Measurements from ENCODE around the gene DNAH12. TPM values are rescaled to one million over a fixed set of nuclear protein-coding genes. Genes with fewer than 3 reads are reported as not detected.

DNAH12 gene
- total RNA-seq, 6 experiments from 2014 or later: under 0.01 to 0.29 (median 0.18) TPM; not detected in 1

GRCh38 chr3:57391767-57392166, 152.4 kb downstream of the DNAH12 start:
- intact Hi-C loops (cut with DNase I): no loop called here
- TF ChIP-seq CTCF (IDR thresholded peaks at IDR 0.05) (no peak), POLR2A (IDR thresholded peaks at IDR 0.05) (no peak)
- H3K9me3 ChIP-seq: no peaks in the 10 kb centered on the region
- H3K4me3 ChIP-seq: no peak overlapping the region
- H3K4me1 ChIP-seq: peaks cover 0 to 5% (median 0%) of the 10 kb centered on the region in 4 donors
- no peak overlapping the region for H3K27ac ChIP-seq
- no peaks in the 10 kb centered on the region for H3K36me3 ChIP-seq
- WGBS (ENCODE audit: insufficient coverage, low coverage, low lambda C conversion rate, missing lambda C conversion rate): 30% methylated on average over 5 of the region's 5 CpGs
- ATAC-seq (peak in 2 of 4 donors; percentile 64 to 67), DNase-seq (no peak)
- no peaks in the 10 kb centered on the region for H3K27me3 ChIP-seq

GRCh38 chr3:57389271-57389670, 154.9 kb downstream of the DNAH12 start:
- ATAC-seq (no peak), DNase-seq (no peak)
- H3K27ac ChIP-seq: no peak overlapping the region
- intact Hi-C loops (cut with DNase I): no loop called here
- H3K4me3 ChIP-seq: no peak overlapping the region
- H3K36me3 ChIP-seq: no peaks in the 10 kb centered on the region
- H3K4me1 ChIP-seq: peaks cover 0 to 15% (median 0%) of the 10 kb centered on the region in 4 donors
- H3K27me3 ChIP-seq: no peaks in the 10 kb centered on the region
- WGBS (ENCODE audit: insufficient coverage, low coverage, low lambda C conversion rate, missing lambda C conversion rate): 84% methylated on average over 2 of the region's 2 CpGs
- TF ChIP-seq CTCF (IDR thresholded peaks at IDR 0.05) (no peak), POLR2A (IDR thresholded peaks at IDR 0.05) (no peak)
- H3K9me3 ChIP-seq: no peaks in the 10 kb centered on the region

- no peak overlapping the region for H3K27ac ChIP-seq
- TF ChIP-seq CTCF (IDR thresholded peaks at IDR 0.05) (no peak), POLR2A (IDR thresholded peaks at IDR 0.05) (no peak)
- 85% methylated on average over 4 of the region's 4 CpGs for WGBS (ENCODE audit: insufficient coverage, low coverage, low lambda C conversion rate, missing lambda C conversion rate)
These were observed 157.8 kb downstream of the DNAH12 start for GRCh38 chr3:57386307-57386706.

GRCh38 chr3:57385498-57385897, 158.6 kb downstream of the DNAH12 start:
- Histone ChIP-seq H3K4me1 (peaks cover 0 to 10% (median 0%) of the 10 kb centered on the region in 4 donors), H3K9me3 (no peaks in the 10 kb centered on the region), H3K27ac (no peak overlapping the region), H3K27me3 (no peaks in the 10 kb centered on the region), H3K36me3 (no peaks in the 10 kb centered on the region), H3K4me3 (no peak overlapping the region)
- WGBS (ENCODE audit: insufficient coverage, low coverage, low lambda C conversion rate, missing lambda C conversion rate): 48% methylated on average over 5 of the region's 5 CpGs
- ATAC-seq (peak in 2 of 4 donors; percentile 59 to 76), DNase-seq (peak in 2 of 3 donors; percentile 32 to 61)
- TF ChIP-seq POLR2A (IDR thresholded peaks at IDR 0.05): no peak
- no peak for TF ChIP-seq CTCF (IDR thresholded peaks at IDR 0.05)
- intact Hi-C loops (cut with DNase I): no loop called here

More at GRCh38 chr3:57386307-57386706, 157.8 kb downstream of the DNAH12 start:
- Histone ChIP-seq H3K4me3 (no peak overlapping the region), H3K4me1 (peaks cover 0 to 10% (median 0%) of the 10 kb centered on the region in 4 donors), H3K36me3 (no peaks in the 10 kb centered on the region), H3K9me3 (no peaks in the 10 kb centered on the region), H3K27me3 (no peaks in the 10 kb centered on the region)
- intact Hi-C loops (cut with DNase I): no loop called here
- no peak for ATAC-seq
- no peak for DNase-seq

- Histone ChIP-seq H3K9me3 (no peaks in the 10 kb centered on the region), H3K27me3 (no peaks in the 10 kb centered on the region), H3K27ac (no peak overlapping the region), H3K36me3 (no peaks in the 10 kb centered on the region), H3K4me1 (peaks cover 0 to 10% (median 0%) of the 10 kb centered on the region in 4 donors), H3K4me3 (no peak overlapping the region)
- ATAC-seq: no peak
- intact Hi-C loops (cut with DNase I): no loop called here
- DNase-seq: no peak
- 85% methylated on average over 2 of the region's 2 CpGs for WGBS (ENCODE audit: insufficient coverage, low coverage, low lambda C conversion rate, missing lambda C conversion rate)
- TF ChIP-seq POLR2A (IDR thresholded peaks at IDR 0.05) (no peak), CTCF (IDR thresholded peaks at IDR 0.05) (no peak)
These were observed 160.3 kb downstream of the DNAH12 start for GRCh38 chr3:57383838-57384237.

Data from right lobe of liver (tissue), 6 donors.